Measurements from ENCODE around the gene ZGRF1. TPM values are rescaled to one million over a fixed set of nuclear protein-coding genes. Genes with fewer than 3 reads are reported as not detected.
A peak's percentile ranks its signal among the peaks of the same experiment; 100 is the strongest.
"Not testable (repeated sequence)": the region's sequence is repeated elsewhere in the genome, so short reads cannot be mapped to it uniquely, and the experiment has no call there.

ZGRF1 gene
- 10 to 100 TPM; 52.5 to 58.1 TPM for total RNA-seq

- peak; percentile 96 to 98 for DNase-seq
- Mint-ChIP-seq H3K9me3 (no peaks in the 10 kb centered on the region), H3K36me3 (ENCODE audit: insufficient read depth in 2 of 2) (peaks cover 0 to 9% of the 10 kb centered on the region in 2 donors), H3K27ac (no peak within 1 kb of the TSS), H3K4me1 (ENCODE audit: low read depth) (peaks cover 45% of the 10 kb centered on the region), H3K4me3 (no peak within 1 kb of the TSS), H3K27me3 (ENCODE audit: low read depth) (no peaks in the 10 kb centered on the region)
- peak; percentile 96 to 97 for ATAC-seq (replicated peaks in 1 of 2)
Measured at GRCh38 chr4:112636688-112637551, at the start of gene ZGRF1, which contains the start of gene LARP7. Gene ZGRF1 (minus strand): TSS chr4:112636909. CDS start chr4:112633176, 3,733 bp downstream. Gene LARP7 (plus strand): TSS chr4:112637143. CDS start chr4:112644670, 7,527 bp downstream.

GRCh38 chr4:112680996-112681395, 44.3 kb upstream of the ZGRF1 start:
- Mint-ChIP-seq H3K4me1 (ENCODE audit: low read depth) (no peaks in the 10 kb centered on the region), H3K27me3 (ENCODE audit: low read depth) (no peaks in the 10 kb centered on the region), H3K36me3 (ENCODE audit: insufficient read depth in 2 of 2) (no peaks in the 10 kb centered on the region), H3K9me3 (no peaks in the 10 kb centered on the region), H3K27ac (no peak overlapping the region), H3K4me3 (no peak overlapping the region)
- ATAC-seq (replicated peaks in 1 of 2) (no peak), DNase-seq (no peak)

- Mint-ChIP-seq H3K9me3 (no peaks in the 10 kb centered on the region), H3K4me1 (ENCODE audit: low read depth) (no peaks in the 10 kb centered on the region), H3K36me3 (ENCODE audit: insufficient read depth in 2 of 2) (no peaks in the 10 kb centered on the region), H3K27ac (no peak overlapping the region), H3K4me3 (no peak overlapping the region), H3K27me3 (ENCODE audit: low read depth) (no peaks in the 10 kb centered on the region)
- ATAC-seq (replicated peaks in 1 of 2): no peak
- no peak for DNase-seq
Measured at GRCh38 chr4:112677519-112678091, 40.9 kb upstream of the ZGRF1 start.

DNA sequence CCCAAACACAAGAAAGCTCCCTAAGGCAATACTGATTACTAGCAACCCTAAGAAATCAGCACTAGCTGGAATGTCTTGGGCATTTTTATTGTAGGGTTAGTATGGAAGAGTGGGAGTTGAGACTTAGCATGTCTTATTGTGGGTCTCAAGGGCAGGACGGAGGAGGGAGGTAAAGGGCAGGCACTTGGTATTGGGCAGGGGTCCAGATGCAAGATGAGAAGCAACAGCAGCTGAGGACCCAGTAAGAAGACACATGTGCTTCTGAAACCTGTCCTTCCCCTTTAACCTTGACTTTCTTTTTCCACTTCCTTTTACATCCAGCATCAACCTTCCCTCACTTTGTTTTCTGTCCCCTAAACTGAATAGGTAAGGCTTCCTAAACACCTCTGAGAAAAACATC, 37.7 kb upstream of the ZGRF1 start:
- no peaks in the 10 kb centered on the region for H3K4me1 Mint-ChIP-seq (ENCODE audit: low read depth)
- no peak overlapping the region for H3K4me3 Mint-ChIP-seq
- H3K27ac Mint-ChIP-seq: no peak overlapping the region

DNA sequence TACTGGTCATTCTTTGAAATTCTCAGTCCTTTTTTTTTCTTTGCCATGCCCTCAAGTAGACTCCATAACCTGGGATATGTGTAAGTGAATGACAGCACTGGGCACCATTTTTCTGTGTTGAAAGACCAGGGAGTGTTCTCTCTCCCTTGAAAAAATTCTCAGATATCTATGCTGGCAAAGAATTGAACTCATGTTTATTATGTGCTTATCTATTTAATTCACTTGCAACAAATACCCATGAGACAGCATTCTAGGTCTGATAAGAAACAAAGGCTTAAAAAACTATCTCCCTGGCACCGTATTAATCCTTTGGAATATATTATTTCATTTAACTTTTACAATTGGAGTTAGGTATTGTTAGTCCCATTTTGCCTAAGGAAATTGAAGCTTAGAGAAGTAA, 37.0 kb upstream of the ZGRF1 start:
- Mint-ChIP-seq H3K27me3 (ENCODE audit: low read depth) (no peaks in the 10 kb centered on the region), H3K27ac (no peak overlapping the region), H3K4me3 (no peak overlapping the region), H3K4me1 (ENCODE audit: low read depth) (no peaks in the 10 kb centered on the region), H3K36me3 (ENCODE audit: insufficient read depth in 2 of 2) (no peaks in the 10 kb centered on the region), H3K9me3 (no peaks in the 10 kb centered on the region)
- no peak for DNase-seq
- no peak for ATAC-seq (replicated peaks in 1 of 2)

More for the DNA sequence above, 37.7 kb upstream of the ZGRF1 start:
- no peaks in the 10 kb centered on the region for H3K36me3 Mint-ChIP-seq (ENCODE audit: insufficient read depth in 2 of 2)
- no peaks in the 10 kb centered on the region for H3K9me3 Mint-ChIP-seq
- ATAC-seq (replicated peaks in 1 of 2): no peak
- no peak for DNase-seq
- no peaks in the 10 kb centered on the region for H3K27me3 Mint-ChIP-seq (ENCODE audit: low read depth)

GRCh38 chr4:112673076-112673475, 36.4 kb upstream of the ZGRF1 start:
- Mint-ChIP-seq H3K4me3 (no peak overlapping the region), H3K27me3 (ENCODE audit: low read depth) (no peaks in the 10 kb centered on the region), H3K4me1 (ENCODE audit: low read depth) (no peaks in the 10 kb centered on the region), H3K36me3 (ENCODE audit: insufficient read depth in 2 of 2) (no peaks in the 10 kb centered on the region), H3K27ac (no peak overlapping the region), H3K9me3 (no peaks in the 10 kb centered on the region)
- DNase-seq (no peak), ATAC-seq (replicated peaks in 1 of 2) (no peak)

DNA sequence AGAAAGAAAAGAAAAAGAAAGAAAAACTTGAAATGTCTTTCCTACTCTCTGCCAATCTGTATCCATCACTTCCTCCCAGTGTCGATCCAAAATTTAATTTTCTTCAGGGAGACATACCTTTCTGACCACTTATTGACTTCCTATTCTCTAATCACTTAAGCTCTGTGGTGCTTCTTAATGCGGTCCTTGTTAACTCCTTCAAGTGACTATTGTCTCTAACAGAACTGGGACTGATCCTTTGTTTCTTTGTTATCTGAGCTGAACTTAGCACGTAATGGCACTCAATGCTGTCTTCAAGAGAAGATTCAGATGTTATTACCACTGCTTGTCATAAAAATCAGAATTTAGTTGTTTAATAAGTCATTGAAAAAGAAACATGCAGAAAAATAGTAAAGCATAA, 31.4 kb upstream of the ZGRF1 start:
- DNase-seq: no peak
- no peaks in the 10 kb centered on the region for H3K4me1 Mint-ChIP-seq (ENCODE audit: low read depth)
- H3K27me3 Mint-ChIP-seq (ENCODE audit: low read depth): no peaks in the 10 kb centered on the region
- no peak overlapping the region for H3K27ac Mint-ChIP-seq
- no peak overlapping the region for H3K4me3 Mint-ChIP-seq
- H3K9me3 Mint-ChIP-seq: no peaks in the 10 kb centered on the region
- no peaks in the 10 kb centered on the region for H3K36me3 Mint-ChIP-seq (ENCODE audit: insufficient read depth in 2 of 2)
- ATAC-seq (replicated peaks in 1 of 2): no peak

GRCh38 chr4:112664611-112665010, 27.9 kb upstream of the ZGRF1 start:
- H3K4me1 Mint-ChIP-seq (ENCODE audit: low read depth): no peaks in the 10 kb centered on the region
- DNase-seq: no peak

DNA sequence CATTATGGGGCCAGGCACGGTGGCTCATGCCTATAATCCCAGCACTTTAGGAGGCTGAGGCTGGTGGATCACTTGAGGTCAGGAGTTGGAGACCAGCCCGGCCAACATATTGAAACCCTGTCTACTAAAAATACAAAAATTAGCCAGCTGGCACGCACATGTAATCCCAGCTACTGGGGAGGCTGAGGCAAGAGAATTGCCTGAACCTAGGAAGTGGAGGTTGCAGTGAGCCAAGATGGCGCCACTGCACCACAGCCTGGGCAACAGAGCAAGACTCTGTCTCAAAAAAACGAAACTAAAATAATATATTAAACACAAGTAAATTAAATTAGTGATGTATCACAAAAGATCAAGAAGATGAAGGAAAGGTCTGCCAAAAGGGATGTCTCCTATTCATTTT, 19.4 kb upstream of the ZGRF1 start:
- H3K4me3 Mint-ChIP-seq; H3K9me3 Mint-ChIP-seq; H3K36me3 Mint-ChIP-seq (ENCODE audit: insufficient read depth in 2 of 2): not testable (repeated sequence)

More at GRCh38 chr4:112664611-112665010, 27.9 kb upstream of the ZGRF1 start:
- Mint-ChIP-seq H3K36me3 (ENCODE audit: insufficient read depth in 2 of 2) (no peaks in the 10 kb centered on the region), H3K27me3 (ENCODE audit: low read depth) (no peaks in the 10 kb centered on the region), H3K4me3 (no peak overlapping the region), H3K9me3 (no peaks in the 10 kb centered on the region), H3K27ac (no peak overlapping the region)
- ATAC-seq (replicated peaks in 1 of 2): no peak

DNA sequence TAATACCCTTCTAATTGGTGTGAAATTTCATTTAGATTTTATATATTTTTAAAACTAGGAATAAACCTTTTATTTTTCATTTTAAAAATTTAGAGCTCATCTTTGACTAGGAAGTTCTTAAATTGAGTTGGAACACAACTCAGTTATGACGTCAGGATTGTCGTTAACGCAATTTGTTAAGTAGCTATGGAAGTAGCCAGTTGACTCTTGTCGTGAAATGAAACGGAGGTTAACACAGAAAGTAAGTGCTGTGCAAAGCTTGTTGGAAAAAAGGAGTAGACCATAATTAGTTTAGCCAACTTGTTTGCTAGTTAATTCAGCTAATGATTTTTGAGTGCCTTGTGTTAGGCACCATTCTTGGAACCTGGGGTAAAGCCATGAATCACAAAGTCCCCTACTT, 18.6 kb upstream of the ZGRF1 start:
- DNase-seq (no peak), ATAC-seq (replicated peaks in 1 of 2) (no peak)
- Mint-ChIP-seq H3K4me3 (no peak overlapping the region), H3K27ac (no peak overlapping the region), H3K27me3 (ENCODE audit: low read depth) (no peaks in the 10 kb centered on the region), H3K36me3 (ENCODE audit: insufficient read depth in 2 of 2) (peaks cover 2 to 6% of the 10 kb centered on the region in 2 donors), H3K4me1 (ENCODE audit: low read depth) (no peaks in the 10 kb centered on the region), H3K9me3 (no peaks in the 10 kb centered on the region)

More for the DNA sequence above, 19.4 kb upstream of the ZGRF1 start:
- not testable (repeated sequence) for H3K27ac Mint-ChIP-seq; H3K4me1 Mint-ChIP-seq (ENCODE audit: low read depth); H3K27me3 Mint-ChIP-seq (ENCODE audit: low read depth); DNase-seq; ATAC-seq (replicated peaks in 1 of 2)

- no peaks in the 10 kb centered on the region for H3K9me3 Mint-ChIP-seq
- no peaks in the 10 kb centered on the region for H3K4me1 Mint-ChIP-seq (ENCODE audit: low read depth)
- ATAC-seq (replicated peaks in 1 of 2): no peak
- peaks cover 3 to 7% of the 10 kb centered on the region in 2 donors for H3K36me3 Mint-ChIP-seq (ENCODE audit: insufficient read depth in 2 of 2)
- DNase-seq: no peak
- no peak overlapping the region for H3K4me3 Mint-ChIP-seq
- no peak overlapping the region for H3K27ac Mint-ChIP-seq
- H3K27me3 Mint-ChIP-seq (ENCODE audit: low read depth): no peaks in the 10 kb centered on the region
Measured at GRCh38 chr4:112652216-112652615, 15.5 kb upstream of the ZGRF1 start.

GRCh38 chr4:112651641-112652040, 14.9 kb upstream of the ZGRF1 start:
- Mint-ChIP-seq H3K27ac (no peak overlapping the region), H3K36me3 (ENCODE audit: insufficient read depth in 2 of 2) (peaks cover 6 to 13% of the 10 kb centered on the region in 2 donors), H3K27me3 (ENCODE audit: low read depth) (no peaks in the 10 kb centered on the region), H3K9me3 (no peaks in the 10 kb centered on the region), H3K4me1 (ENCODE audit: low read depth) (no peaks in the 10 kb centered on the region), H3K4me3 (no peak overlapping the region)
- DNase-seq (no peak), ATAC-seq (replicated peaks in 1 of 2) (no peak)

DNA sequence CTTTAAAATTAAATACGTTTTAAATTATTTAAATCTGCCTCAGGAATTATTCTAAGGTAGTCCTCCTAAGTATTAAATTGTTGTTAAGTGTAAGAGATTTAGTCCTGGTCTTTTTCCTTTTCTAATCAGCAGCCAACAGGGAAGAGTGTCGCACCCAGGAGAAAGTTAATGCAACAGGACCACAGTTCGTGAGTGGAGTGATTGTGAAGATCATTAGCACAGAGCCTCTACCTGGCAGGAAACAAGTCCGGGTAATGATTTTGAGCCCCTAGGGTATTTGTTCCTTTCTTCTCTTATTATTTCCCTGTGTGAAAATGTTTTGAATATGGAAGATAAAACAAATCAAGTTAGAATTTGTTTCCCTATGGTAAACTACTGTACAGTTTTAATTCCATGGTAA, 13.6 kb upstream of the ZGRF1 start:
- no peak overlapping the region for H3K4me3 Mint-ChIP-seq
- H3K27me3 Mint-ChIP-seq (ENCODE audit: low read depth): no peaks in the 10 kb centered on the region
- DNase-seq (no peak), ATAC-seq (replicated peaks in 1 of 2) (no peak)
- no peak overlapping the region for H3K27ac Mint-ChIP-seq
- H3K9me3 Mint-ChIP-seq: no peaks in the 10 kb centered on the region
- H3K4me1 Mint-ChIP-seq (ENCODE audit: low read depth): no peaks in the 10 kb centered on the region
- H3K36me3 Mint-ChIP-seq (ENCODE audit: insufficient read depth in 2 of 2): peaks cover 6 to 14% of the 10 kb centered on the region in 2 donors
